K562 (cell line): Measurements from ENCODE around the gene DRICH1. TPM values are rescaled to one million over a fixed set of nuclear protein-coding genes. Genes with fewer than 3 reads are reported as not detected.
"Not testable (repeated sequence)": the region's sequence is repeated elsewhere in the genome, so short reads cannot be mapped to it uniquely, and the experiment has no call there.

Source experiments
- ATAC-seq: fragments of 200-7000 bp; cut with Tn5 transposase; 3 replicates; pipeline ENCODE4 v1.9.1; 2020; ENCODE audit warnings: moderate library complexity
- BruUV-seq: library from RNA; stranded (reverse); fragments of 400-500 nt; replicated peaks from 2 replicates; lab custom pipeline; 2021; lab: Mats Ljungman, UMichigan
- CTCF ChIA-PET: fragments of 300-600 bp; formaldehyde crosslinking; extraction: SDS; loops from one replicate; lab custom pipeline; 2021; ENCODE audit warnings: low intra/inter-chr PET ratio; lab: Yijun Ruan, JAX
- POLR2A ChIA-PET: fragments of 300-600, 350-650 bp; sonication (Branson Sonifier 250); formaldehyde crosslinking; extraction: SDS; loops from one replicate; lab custom pipeline; 2021; ENCODE audit warnings: antibody characterized with exemption, inconsistent platforms; lab: Yijun Ruan, JAX
- DNase-seq, 4 experiments: peaks; one replicate each; pipeline versions ENCODE4 v3.0.0 to v3.0.0-alpha.2; 2011 to 2018; ENCODE audit warnings: low spot score in 3 of 4, mixed read lengths in 3 of 4; ENCODE audit errors: extremely low read depth in 1 of 4
- FAIRE-seq: peaks from 2 replicates; lab custom pipeline; 2011; peaks lifted over from hg19 to GRCh38; lab: Jason Lieb, UNC
- H2AFZ ChIP-seq: 2 replicates; pipeline ENCODE4 v1.6.0; 2011; ENCODE audit warnings: low read depth, low read length, control low read depth, inconsistent platforms
- H3K27ac ChIP-seq: fragments of 200-600 bp; 3 replicates; pipeline ENCODE4 v1.8.0; 2011; ENCODE audit warnings: low read depth, mild to moderate bottlenecking, control low read depth, inconsistent platforms, low read length, moderate library complexity, mixed read lengths; ENCODE audit errors: extremely low read depth
- H3K27me3 ChIP-seq, 2 experiments: fragments of 300-600 bp in 1 of 2; 2 replicates in 1 of 2; 3 replicates in 1 of 2; pipeline versions ENCODE4 v1.6.0 to v1.8.0; 2011; ENCODE audit warnings: inconsistent platforms in 2 of 2, low read length in 2 of 2, mild to moderate bottlenecking in 1 of 2, mixed read lengths in 1 of 2, moderate library complexity in 1 of 2; ENCODE audit not compliant: control insufficient read depth in 2 of 2, insufficient read depth in 2 of 2
- H3K36me3 ChIP-seq: fragments of 300-600 bp; 3 replicates; pipeline ENCODE4 v1.8.0; 2011; ENCODE audit warnings: mild to moderate bottlenecking, low read length, inconsistent platforms; ENCODE audit not compliant: control insufficient read depth, insufficient read depth
- H3K4me1 ChIP-seq, 2 experiments: fragments of 200-600 bp in 1 of 2; replicated peaks in 1 of 2; 2 replicates in 1 of 2; 3 replicates in 1 of 2; pipeline versions ENCODE4 v1.5.1 to v1.8.0; 2011; ENCODE audit warnings: inconsistent platforms in 2 of 2, low read length in 2 of 2, mild to moderate bottlenecking in 1 of 2, mixed read lengths in 1 of 2, moderate library complexity in 1 of 2; ENCODE audit not compliant: control insufficient read depth in 2 of 2, insufficient read depth in 2 of 2
- H3K4me2 ChIP-seq: 2 replicates; pipeline ENCODE4 v1.6.1; 2011; ENCODE audit warnings: low read length, control low read depth, inconsistent platforms, mixed read lengths; ENCODE audit not compliant: insufficient read depth
- H3K4me3 ChIP-seq: fragments of 200-600 bp; sonication (generic), shearing (Covaris generic); 2 replicates; pipeline ENCODE4 v1.5.1; 2016; ENCODE audit warnings: control low read depth, inconsistent platforms
- H3K79me2 ChIP-seq: fragments of 200-600 bp; 3 replicates; pipeline ENCODE4 v1.8.0; 2011; ENCODE audit warnings: low read length, inconsistent platforms; ENCODE audit not compliant: control insufficient read depth, insufficient read depth
- H3K9ac ChIP-seq, 2 experiments: 2 replicates each; pipeline versions ENCODE4 v1.6.0 to v1.6.1; 2011; ENCODE audit warnings: low read depth in 2 of 2, low read length in 2 of 2, control low read depth in 1 of 2, inconsistent platforms in 1 of 2, mild to moderate bottlenecking in 1 of 2, mixed read lengths in 1 of 2; ENCODE audit not compliant: insufficient read depth in 1 of 2
- H3K9me1 ChIP-seq: one replicate; pipeline ENCODE4 v1.6.0; 2011; ENCODE audit warnings: inconsistent platforms, mild to moderate bottlenecking, low read length, moderate library complexity; ENCODE audit not compliant: control insufficient read depth, insufficient read depth
- H3K9me3 ChIP-seq: replicated peaks from 2 replicates; pipeline ENCODE4 v1.5.1; 2011; ENCODE audit warnings: low read depth, low read length, inconsistent platforms; ENCODE audit not compliant: control insufficient read depth, insufficient read depth
- H4K20me1 ChIP-seq: replicated peaks from 2 replicates; pipeline ENCODE4 v1.6.1; 2011; ENCODE audit warnings: low read length, inconsistent platforms, mixed read lengths; ENCODE audit not compliant: control insufficient read depth, insufficient read depth
- CGGBP1 ChIP-seq: fragments of 250-450 bp; sonication (Bioruptor Pico); IDR thresholded peaks from 2 replicates; pipeline ENCODE4 v1.9.0; 2021; ENCODE audit warnings: mild to moderate bottlenecking
- E2F8 ChIP-seq: fragments of 450-650 bp; IDR thresholded peaks from 2 replicates; pipeline ENCODE4 v1.7.1; 2018; ENCODE audit warnings: mild to moderate bottlenecking, low read depth; ENCODE audit not compliant: partially characterized antibody
- MAFK ChIP-seq: IDR thresholded peaks from 2 replicates; pipeline ENCODE4 v1.6.1; 2011; ENCODE audit warnings: low read length, improper control_type of control experiment
- WGBS: fragments of 100-300 bp; shearing (Covaris generic); methylation state at CpG from one replicate; pipeline ENCODE4 v1.1.6; 2016; ENCODE audit warnings: low coverage, mixed read lengths; ENCODE audit not compliant: insufficient coverage; ENCODE audit errors: missing lambda C conversion rate; 5-methylcytosine and 5-hydroxymethylcytosine counted together
- in situ Hi-C: fragments of 300-500 bp; cut with MboI; formaldehyde crosslinking; loops from 4 replicates; pipeline ENCODE4 v1.15.0; 2018; ENCODE audit warnings: inconsistent platforms, mixed read lengths
- intact Hi-C: fragments of 100-400 bp; cut with micrococcal nuclease; formaldehyde crosslinking; loops from 2 replicates; pipeline ENCODE4 v1.14.2; 2022
- polyA plus RNA-seq, 8 experiments: library from polyadenylated mRNA; depleted of rRNA in 4 of 8; stranded (reverse) in 5 of 8; unstranded in 3 of 8; fragments of >200 nt; fragmentation: Nextera tagmentation in 2 of 8; fragmentation: Illumina TruSeq in 1 of 8; extraction: Ambion mirVana in 2 of 8; extraction: Trizol in 1 of 8; gene quantifications; 2 replicates each; pipeline versions ENCODE4 v1.2.1 to v1.2.3, GENCODE V29; 2011 to 2014; ENCODE audit warnings: inconsistent platforms in 1 of 8, missing spikeins in 1 of 8
- total RNA-seq, 7 experiments: library from RNA; depleted of rRNA in 6 of 7; stranded (reverse); fragments of >200 nt in 6 of 7; fragmentation: Illumina TruSeq in 2 of 7; extraction: Trizol in 2 of 7; gene quantifications; 2 replicates each; pipeline versions ENCODE4 v1.2.1 to v1.2.3, GENCODE V29; 2011 to 2021; ENCODE audit warnings: low replicate concordance in 1 of 7

DRICH1 gene
- total and polyA plus RNA-seq, 9 of the 15 experiments (the other 6 are each of a cell fraction or from before 2014, with no cell fraction given), result 0.07 to 0.36 (median 0.14) TPM; not detected in 2

GRCh38 chr22:23638611-23639010, 6.5 kb upstream of the DRICH1 start (continued):
- TF ChIP-seq E2F8 (no peak), MAFK (no peak), CGGBP1 (no peak)

GRCh38 chr22:23635291-23635690, 3.2 kb upstream of the DRICH1 start:
- WGBS, result 43% methylated on average over 1 of the region's 8 CpGs
- H3K4me2 ChIP-seq, ATAC-seq, DNase-seq, H3K27ac ChIP-seq, intact Hi-C loops, H3K9ac ChIP-seq, H3K36me3 ChIP-seq, H2AFZ ChIP-seq, BruUV-seq, CTCF ChIA-PET, H3K9me3 ChIP-seq, H4K20me1 ChIP-seq, POLR2A ChIA-PET, H3K4me1 ChIP-seq, H3K27me3 ChIP-seq, H3K9me1 ChIP-seq, H3K79me2 ChIP-seq, FAIRE-seq, H3K4me3 ChIP-seq: not testable (repeated sequence)
- in situ Hi-C loops, result loop anchor here (10.0 kb wide), 1 partner anchor 1690 kb away; no protein-coding TSS in a partner anchor

- H2AFZ ChIP-seq, H3K9me1 ChIP-seq, H3K4me2 ChIP-seq, H3K27me3 ChIP-seq, H4K20me1 ChIP-seq, FAIRE-seq, DNase-seq, BruUV-seq, H3K36me3 ChIP-seq, CTCF ChIA-PET, H3K4me1 ChIP-seq, H3K79me2 ChIP-seq, H3K27ac ChIP-seq, H3K9me3 ChIP-seq, H3K4me3 ChIP-seq, H3K9ac ChIP-seq: not testable (repeated sequence)
- in situ Hi-C loops (loop anchor here (10.0 kb wide), 1 partner anchor 217 kb away; no protein-coding TSS in a partner anchor), intact Hi-C loops (loop anchor here (5.0 to 10.0 kb wide), 2 partner anchors 137 to 219 kb away; partner anchors contain the start of genes C22orf15 and CHCHD10)
- 15% methylated on average over 5 of the region's 6 CpGs for whole genome bisulfite sequencing
- peak; percentile 67 for ATAC-seq
- POLR2A ChIA-PET, result interaction anchor here (1.6 kb wide), 1 partner anchor 21 kb away, joined by 3 read pairs; no protein-coding TSS in a partner anchor
Observed at GRCh38 chr22:23628056-23628743, 3.9 kb downstream of the DRICH1 start.
